SK-N-SH treated with all-trans-retinoic acid at 6 μM for 48 hours (cell line): ENCODE results near the gene SLC30A3.

ENCODE experiments used
- ARNTL ChIP-seq: fragments of 450-650 bp; formaldehyde crosslinking; IDR thresholded peaks from 2 replicates; pipeline ENCODE4 v1.5.0; 2020; ENCODE audit warnings: low read depth, mild to moderate bottlenecking, moderate library complexity, borderline replicate concordance
- BACH2 ChIP-seq: fragments of 250-450 bp; sonication (Bioruptor Pico); IDR thresholded peaks from 2 replicates; pipeline ENCODE4 v1.9.0; 2021; ENCODE audit warnings: mild to moderate bottlenecking, borderline replicate concordance
- CREB5 ChIP-seq: fragments of 250-450 bp; sonication (Bioruptor Pico); IDR thresholded peaks from 2 replicates; pipeline ENCODE4 v1.5.1; 2020; ENCODE audit warnings: low read depth, mild to moderate bottlenecking, moderate library complexity
- CSRNP3 ChIP-seq: fragments of 250-450 bp; sonication (Bioruptor Pico); IDR thresholded peaks from 2 replicates; pipeline ENCODE4 v1.5.1; 2021; ENCODE audit warnings: mild to moderate bottlenecking, moderate library complexity
- PATZ1 ChIP-seq: fragments of 250-450 bp; sonication (Bioruptor Pico); IDR thresholded peaks from 2 replicates; pipeline ENCODE4 v1.8.0; 2020; ENCODE audit warnings: mild to moderate bottlenecking, moderate library complexity, borderline replicate concordance
- ZFP30 ChIP-seq: fragments of 450-650 bp; formaldehyde crosslinking; IDR thresholded peaks from 2 replicates; pipeline ENCODE4 v1.5.0; 2022; ENCODE audit warnings: mild to moderate bottlenecking, moderate library complexity
- ZNF565 ChIP-seq: fragments of 450-650 bp; formaldehyde crosslinking; conservative IDR thresholded peaks from 2 replicates; pipeline ENCODE4 v1.5.0; 2020; ENCODE audit warnings: low read depth, mild to moderate bottlenecking, moderate library complexity
- ZNF8 ChIP-seq: fragments of 450-650 bp; formaldehyde crosslinking; IDR thresholded peaks from 2 replicates; pipeline ENCODE4 v1.5.0; 2020; ENCODE audit warnings: mild to moderate bottlenecking, moderate library complexity

- no peak for TF ChIP-seq BACH2 (CRISPR knock-in tag)
- TF ChIP-seq ZNF8 (CRISPR knock-in tag), result no peak
- no peak for TF ChIP-seq ZFP30 (CRISPR knock-in tag)
- TF ChIP-seq PATZ1 (CRISPR knock-in tag), result no peak
- no peak for TF ChIP-seq ARNTL
- no peak for TF ChIP-seq ZNF565 (CRISPR knock-in tag)
- TF ChIP-seq CSRNP3 (CRISPR knock-in tag), result no peak
- no peak for TF ChIP-seq CREB5
Measured at GRCh38 chr2:27308359-27308881, 45.6 kb upstream of the SLC30A3 start, which contains the start of gene UCN.
